Hindlimb muscle (tissue), 1 donor: ENCODE measurements around the gene DISP1. TPM values are rescaled to one million over a fixed set of nuclear protein-coding genes. Genes with fewer than 3 reads are reported as not detected.
A peak's percentile ranks its signal among the peaks of the same experiment; 100 is the strongest.

Experiments
- DNase-seq: peaks from one replicate; pipeline ENCODE4 v3.0.0-alpha.2; 2013
- polyA plus RNA-seq: library from polyadenylated mRNA; unstranded; fragments of 120-200 nt; gene quantifications from one replicate; pipeline ENCODE4 v1.2.1, GENCODE V29; 2013; ENCODE audit not compliant: insufficient read length

Gene DISP1
- polyA plus RNA-seq = 9.7 TPM

- peak; percentile 90 for DNase-seq
Observed at GRCh38 chr1:222814536-222815439, at the start of gene DISP1. DISP1 (plus strand) TSS chr1:222815039; CDS start chr1:222942824, 127,785 bp downstream.

- no peak for DNase-seq
Observed at GRCh38 chr1:222767152-222767571, 47.7 kb upstream of the DISP1 start.

GRCh38 chr1:222768592-222768991 is 46.2 kb upstream of the DISP1 start:
- DNase-seq = no peak

GRCh38 chr1:222769181-222769580 is 45.7 kb upstream of the DISP1 start:
- DNase-seq = no peak

- no peak for DNase-seq
Observed at GRCh38 chr1:222769971-222770620, 44.7 kb upstream of the DISP1 start.

- DNase-seq = no peak
Observed at GRCh38 chr1:222772996-222773379, 41.9 kb upstream of the DISP1 start.

DNA sequence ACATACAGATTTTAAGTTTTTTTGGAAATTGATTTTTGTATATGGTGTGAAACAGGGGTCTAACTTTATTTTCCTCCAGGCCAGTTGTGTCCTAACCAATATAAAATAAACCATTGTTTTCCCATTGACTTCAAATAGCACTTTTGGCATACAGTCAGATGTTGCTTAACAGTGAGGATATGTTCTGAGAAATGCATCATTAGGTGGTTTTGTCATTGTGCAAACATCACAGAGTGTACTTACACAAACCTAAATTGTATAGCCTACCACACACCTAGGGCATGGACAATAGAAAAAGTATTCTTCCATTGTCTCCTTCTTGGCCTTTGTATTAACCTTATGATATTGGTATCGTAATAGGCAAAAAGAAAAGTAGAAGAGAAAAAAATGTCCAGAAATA is 37.4 kb upstream of the DISP1 start:
- DNase-seq = no peak

DNA sequence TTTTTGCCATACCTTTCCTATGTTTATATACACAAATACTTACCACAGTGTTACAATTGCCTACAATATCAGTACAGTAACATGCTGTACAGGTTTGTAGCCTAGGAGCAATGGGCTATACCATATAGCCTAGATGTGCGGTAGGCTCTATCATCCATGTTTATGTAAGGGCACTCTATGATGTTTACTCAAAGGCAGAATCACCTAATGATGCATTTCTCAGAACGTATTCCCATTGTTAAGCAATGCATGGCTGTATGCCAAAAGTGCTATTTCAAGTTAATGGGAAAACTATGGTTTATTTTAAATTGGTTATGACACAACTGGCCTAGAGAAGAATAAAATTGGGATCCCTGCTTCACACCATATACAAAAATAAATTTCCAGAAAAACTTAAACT is 36.9 kb upstream of the DISP1 start:
- no peak for DNase-seq

DNA sequence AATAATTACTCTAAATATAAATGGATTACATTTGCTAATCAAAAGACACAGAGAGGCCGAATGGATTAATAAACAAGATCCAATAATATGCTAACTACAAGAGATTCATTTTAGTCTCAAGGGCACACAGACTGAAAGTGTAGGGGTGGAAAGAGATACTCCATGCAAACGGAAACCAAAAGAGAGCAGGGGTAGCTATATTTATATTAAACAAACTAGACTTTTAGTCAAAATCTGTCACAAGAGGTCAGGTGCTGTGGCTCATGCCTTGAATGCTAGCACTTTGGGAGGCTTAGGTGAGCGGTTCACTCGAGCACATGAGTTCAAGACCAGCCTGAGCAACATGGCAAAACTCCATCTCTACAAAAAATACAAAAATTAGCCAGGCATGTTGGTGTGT is 33.6 kb upstream of the DISP1 start:
- no peak for DNase-seq

- DNase-seq = no peak
Observed at GRCh38 chr1:222783051-222783450, 31.8 kb upstream of the DISP1 start.

DNA sequence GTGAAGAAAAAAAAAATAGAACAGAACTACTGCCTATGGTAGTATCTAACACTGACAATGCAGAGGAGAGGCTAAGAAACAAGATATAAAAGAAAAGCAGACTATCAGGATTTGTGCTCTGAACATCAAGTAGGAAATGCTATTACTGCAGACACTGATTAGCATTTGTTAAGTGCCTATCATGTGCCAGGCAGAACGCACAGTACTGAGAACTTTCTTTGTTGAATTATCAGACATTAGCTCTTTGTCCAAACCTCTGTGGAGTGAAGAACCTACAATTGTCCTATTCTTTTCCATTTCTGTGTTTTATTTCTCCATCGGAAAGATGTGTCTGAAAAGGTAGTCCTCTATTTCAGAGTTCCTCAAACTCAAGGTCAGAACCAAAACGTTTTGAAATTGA is 30.5 kb upstream of the DISP1 start:
- DNase-seq = no peak

- DNase-seq = no peak
Observed at GRCh38 chr1:222784916-222785315, 29.9 kb upstream of the DISP1 start.

DNA sequence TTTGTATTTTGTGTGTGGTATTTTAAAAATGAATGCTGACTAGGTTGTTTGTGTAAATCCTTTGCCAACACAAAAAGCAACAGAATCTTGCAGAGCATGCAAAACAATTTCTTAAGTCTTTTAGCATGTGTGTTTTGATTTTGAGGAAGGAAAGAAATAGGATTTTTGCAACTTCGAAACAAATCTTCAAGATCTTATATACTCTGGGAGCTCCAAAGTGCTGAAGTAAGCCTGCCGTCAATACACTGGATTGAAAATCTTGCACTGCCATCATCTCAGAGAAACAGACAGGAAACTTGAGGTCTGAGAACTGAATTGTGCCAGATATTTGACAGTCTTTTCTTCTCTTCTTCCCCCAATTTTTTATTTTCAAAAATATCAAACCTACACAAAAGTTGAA is 29.3 kb upstream of the DISP1 start:
- no peak for DNase-seq

GRCh38 chr1:222786121-222786520 is 28.7 kb upstream of the DISP1 start:
- peak; percentile 48 for DNase-seq

DNA sequence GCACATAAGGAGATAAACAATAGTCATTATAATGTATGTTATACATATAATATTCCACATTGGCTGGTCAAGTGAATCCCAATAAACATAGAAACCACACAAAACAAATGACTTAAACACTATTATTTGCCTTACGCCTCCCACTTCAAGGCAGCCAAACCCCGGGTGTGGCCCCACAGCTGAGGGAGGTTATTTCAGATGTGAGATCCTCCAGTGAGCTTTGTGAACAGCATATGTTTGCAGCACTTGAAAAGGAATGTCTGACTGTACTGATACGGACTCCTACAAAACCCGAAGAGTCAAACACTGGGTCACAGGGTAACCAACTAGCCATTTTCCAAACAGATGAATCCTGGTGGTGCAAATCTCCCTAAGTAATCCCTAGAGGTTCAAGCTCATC is 27.1 kb upstream of the DISP1 start:
- DNase-seq = no peak

DNA sequence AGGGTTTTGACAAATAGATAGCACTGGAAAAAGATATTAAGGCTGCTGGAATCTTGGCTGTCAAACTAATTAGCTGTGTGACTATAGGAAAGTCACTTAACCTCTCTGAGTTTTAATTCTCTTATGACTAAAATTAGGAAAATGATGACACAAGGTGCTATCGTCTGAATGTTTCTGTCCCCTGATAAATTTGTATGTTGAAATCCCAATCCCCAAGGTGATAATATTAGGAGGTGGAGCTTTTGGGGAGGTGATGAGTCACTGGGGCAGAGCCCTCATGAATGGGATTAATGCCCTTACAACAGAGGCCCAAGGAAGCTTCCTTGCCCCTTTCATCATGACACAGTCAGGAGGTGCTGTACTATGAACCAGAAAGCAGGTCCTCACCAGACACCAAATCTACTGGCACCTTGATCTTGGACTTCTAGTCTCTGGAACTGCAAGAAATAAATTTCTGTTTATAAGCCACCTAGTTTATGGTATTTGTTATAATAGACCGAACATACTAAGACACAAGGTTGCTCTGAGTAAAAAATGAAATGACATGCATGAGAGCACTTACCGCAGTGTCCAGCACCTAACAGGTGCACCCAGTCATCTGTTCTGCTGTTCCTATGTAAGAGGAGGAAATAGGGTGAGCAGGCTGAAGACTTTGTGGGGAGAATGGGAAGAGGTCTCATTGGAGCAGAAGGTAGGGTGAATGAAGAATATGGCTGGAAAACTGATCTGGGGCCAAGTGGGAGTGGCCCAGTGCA is 26.3 kb upstream of the DISP1 start:
- DNase-seq = no peak

GRCh38 chr1:222790115-222790514 is 24.7 kb upstream of the DISP1 start:
- no peak for DNase-seq

DNA sequence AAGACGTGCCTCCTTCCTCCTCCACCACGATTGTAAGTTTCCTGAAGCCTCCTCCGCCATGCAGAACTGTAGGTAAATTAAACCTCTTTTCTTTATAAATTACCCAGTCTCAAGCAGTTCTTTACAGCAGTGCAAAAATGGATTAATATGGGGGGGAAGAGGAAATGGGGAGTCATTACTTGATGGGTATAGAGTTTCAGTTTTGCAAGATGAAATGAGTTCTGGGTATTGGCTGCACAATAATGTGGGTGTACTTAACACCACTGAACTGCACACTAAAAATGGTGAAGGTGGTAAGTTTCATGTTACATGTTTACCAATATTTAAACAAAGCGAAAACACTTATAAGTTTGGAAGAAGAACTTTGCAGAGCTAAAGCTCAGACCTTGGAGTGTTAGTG is 24.3 kb upstream of the DISP1 start:
- no peak for DNase-seq

DNA sequence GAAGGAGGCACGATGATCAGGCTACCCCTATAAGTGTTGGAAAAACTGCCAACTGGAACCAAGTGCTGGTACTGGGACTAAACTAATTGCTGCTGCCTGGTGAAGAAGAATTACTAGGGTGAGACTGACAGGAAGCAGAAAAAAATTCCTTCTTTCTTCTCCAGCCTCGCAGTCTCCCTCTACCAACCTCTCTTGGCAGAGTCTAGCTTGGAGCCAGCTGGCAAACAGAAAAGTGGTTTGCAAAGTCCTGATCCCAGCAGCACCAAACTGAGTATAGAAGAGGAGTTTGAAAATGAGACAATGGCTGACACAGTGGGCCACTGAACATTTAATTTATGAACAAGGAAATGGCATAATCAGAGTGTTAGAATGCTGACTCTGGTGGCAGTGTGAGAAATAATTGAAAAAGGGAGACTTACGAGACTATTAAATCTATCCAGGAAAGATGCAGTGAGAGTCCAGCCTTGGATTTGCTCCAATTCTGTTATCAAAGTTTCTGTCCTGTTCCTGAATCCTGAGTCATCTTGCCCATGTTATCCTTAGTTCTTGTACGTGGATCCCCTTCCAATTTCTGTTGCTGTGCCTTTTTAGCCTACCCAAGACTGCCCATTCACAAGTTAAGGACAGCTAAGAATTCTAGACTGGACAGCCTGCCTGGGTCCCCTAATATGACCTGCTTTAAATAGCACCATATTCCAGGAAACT is 23.7 kb upstream of the DISP1 start:
- DNase-seq = no peak

DNA sequence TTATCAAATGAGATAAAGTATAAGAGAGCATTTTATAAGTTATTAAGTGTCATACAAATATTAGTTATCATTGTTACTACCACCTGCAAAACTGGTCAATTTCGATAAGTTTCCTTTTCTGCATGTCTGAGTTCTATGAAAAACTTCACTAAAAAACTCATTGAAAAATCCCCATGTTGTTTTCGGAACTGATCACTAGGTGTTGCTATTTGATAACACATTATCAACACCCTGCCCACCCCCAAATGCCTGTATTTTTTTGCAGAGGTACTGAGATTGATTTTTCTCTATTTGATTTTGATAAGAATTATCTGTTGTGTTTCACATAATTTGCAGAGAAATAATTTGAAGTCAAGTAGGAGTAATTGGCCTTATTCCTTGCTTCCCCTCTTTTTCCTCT is 22.1 kb upstream of the DISP1 start:
- no peak for DNase-seq

- no peak for DNase-seq
Observed at GRCh38 chr1:222794656-222795474, 20.0 kb upstream of the DISP1 start.

- DNase-seq = no peak
Observed at GRCh38 chr1:222798116-222798515, 16.7 kb upstream of the DISP1 start.
